Measurements from ENCODE around the gene FSIP1.

Gene FSIP1

GRCh38 chr15:39756806-39757522 lies 25.7 kb downstream of the FSIP1 start:
- DNase-seq (ENCODE audit: low spot score), result no peak

- DNase-seq (ENCODE audit: low spot score), result no peak
Measured at GRCh38 chr15:39752991-39753390, 29.6 kb downstream of the FSIP1 start.

- no peak for DNase-seq (ENCODE audit: low spot score)
Measured at GRCh38 chr15:39752246-39752645, 30.4 kb downstream of the FSIP1 start.

- DNase-seq (ENCODE audit: low spot score), result no peak
Measured at GRCh38 chr15:39748276-39748675, 34.4 kb downstream of the FSIP1 start.

- no peak for DNase-seq (ENCODE audit: low spot score)
Measured at GRCh38 chr15:39747326-39747725, 35.3 kb downstream of the FSIP1 start.

- DNase-seq (ENCODE audit: low spot score), result no peak
Measured at GRCh38 chr15:39746714-39747276, 35.8 kb downstream of the FSIP1 start.

- no peak for DNase-seq (ENCODE audit: low spot score)
Measured at GRCh38 chr15:39746176-39746575, 36.5 kb downstream of the FSIP1 start.

- DNase-seq (ENCODE audit: low spot score), result no peak
Measured at GRCh38 chr15:39745415-39745814, 37.2 kb downstream of the FSIP1 start.

GRCh38 chr15:39744334-39745103 lies 38.1 kb downstream of the FSIP1 start:
- DNase-seq (ENCODE audit: low spot score), result no peak

- no peak for DNase-seq (ENCODE audit: low spot score)
Measured at GRCh38 chr15:39743611-39744010, 39.0 kb downstream of the FSIP1 start.

- no peak for DNase-seq (ENCODE audit: low spot score)
Measured at GRCh38 chr15:39741258-39741657, 41.4 kb downstream of the FSIP1 start.

- DNase-seq (ENCODE audit: low spot score), result no peak
Measured at GRCh38 chr15:39738998-39739397, 43.6 kb downstream of the FSIP1 start.

GRCh38 chr15:39737196-39737550 lies 45.5 kb downstream of the FSIP1 start:
- DNase-seq (ENCODE audit: low spot score), result no peak

- DNase-seq (ENCODE audit: low spot score), result no peak
Measured at GRCh38 chr15:39736412-39737195, 46.0 kb downstream of the FSIP1 start.

GRCh38 chr15:39735120-39735717 lies 47.4 kb downstream of the FSIP1 start:
- DNase-seq (ENCODE audit: low spot score), result no peak

GRCh38 chr15:39731266-39731665 lies 51.4 kb downstream of the FSIP1 start:
- DNase-seq (ENCODE audit: low spot score), result no peak

GRCh38 chr15:39730552-39730951 lies 52.1 kb downstream of the FSIP1 start:
- no peak for DNase-seq (ENCODE audit: low spot score)

- no peak for DNase-seq (ENCODE audit: low spot score)
Measured at GRCh38 chr15:39729500-39729899, 53.1 kb downstream of the FSIP1 start.

- DNase-seq (ENCODE audit: low spot score), result no peak
Measured at GRCh38 chr15:39728845-39729244, 53.8 kb downstream of the FSIP1 start.

GRCh38 chr15:39721893-39722292 lies 60.7 kb downstream of the FSIP1 start:
- no peak for DNase-seq (ENCODE audit: low spot score)

- DNase-seq (ENCODE audit: low spot score), result no peak
Measured at GRCh38 chr15:39720621-39721611, 61.7 kb downstream of the FSIP1 start.

Measured in left forelimb (tissue), 1 donor.